ENCODE measurements around the gene SLC25A5.

SLC25A5 gene

DNA sequence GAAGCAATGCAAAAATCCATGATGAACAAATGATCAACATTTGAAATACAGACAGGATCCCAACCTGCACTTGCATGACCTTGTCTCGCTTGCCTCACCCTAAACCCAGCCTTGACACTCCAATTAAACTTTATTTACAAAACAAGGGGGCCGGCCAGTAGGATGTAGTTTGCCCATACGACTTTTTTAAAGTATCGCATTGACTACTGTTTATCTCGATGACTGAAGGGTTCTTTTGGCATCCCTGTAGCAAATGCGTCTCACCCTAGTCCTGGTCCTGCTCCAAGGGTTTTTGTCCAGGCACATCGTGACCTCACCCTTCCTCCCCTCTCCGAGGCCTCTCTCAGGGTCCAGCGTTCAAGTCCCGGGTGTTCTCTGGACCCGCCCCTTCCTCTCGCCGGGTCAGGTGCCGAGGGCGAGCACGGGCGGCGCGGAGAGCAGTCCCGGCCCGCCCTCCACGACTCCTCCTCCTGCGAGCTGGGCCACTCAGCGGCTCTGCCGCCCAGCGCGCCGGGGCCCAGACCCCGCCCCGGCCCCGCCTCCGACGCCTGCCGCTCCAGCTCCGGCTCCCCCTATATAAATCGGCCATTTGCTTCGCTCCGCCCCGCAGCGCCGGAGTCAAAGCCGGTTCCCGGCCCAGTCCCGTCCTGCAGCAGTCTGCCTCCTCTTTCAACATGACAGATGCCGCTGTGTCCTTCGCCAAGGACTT is at the start of gene SLC25A5:
Gene SLC25A5, plus strand, starts transcription at position 603 of the 709 bp plus-strand sequence. Its CDS starts 72 bp downstream, at position 675.
- Histone ChIP-seq H3K79me2 (ENCODE audit: insufficient read depth, low read length) (peaks cover 22% of the 10 kb centered on the region), H3K4me2 (ENCODE audit: low read depth, low read length, poor library complexity, severe bottlenecking) (peak within 1 kb of the TSS; percentile 89), H3K9ac (ENCODE audit: low read depth, low read length, poor library complexity, severe bottlenecking) (peak within 1 kb of the TSS; percentile 99), H3K4me3 (ENCODE audit: low read length, poor library complexity, severe bottlenecking) (peak within 1 kb of the TSS; percentile 97), H3F3A (ENCODE audit: low read depth) (no peaks in the 10 kb centered on the region), H3K4me1 (ENCODE audit: insufficient read depth, low read length, poor library complexity, severe bottlenecking) (no peaks in the 10 kb centered on the region), H3K9me2 (replicated peaks; ENCODE audit: low read depth, low read length) (no peaks in the 10 kb centered on the region), H3K27me3 (ENCODE audit: insufficient read depth, low read length, poor library complexity, severe bottlenecking) (peaks cover 5% of the 10 kb centered on the region), H2AFZ (ENCODE audit: low read length) (peak within 1 kb of the TSS; percentile 86), H3K36me3 (ENCODE audit: insufficient read depth, low read length) (peaks cover 21% of the 10 kb centered on the region; the same call in 1 of the 2 replicates), H4K20me1 (ENCODE audit: insufficient read depth, low read length, poor library complexity, severe bottlenecking) (peaks cover 15% of the 10 kb centered on the region), H3K9me3 (ENCODE audit: insufficient read depth, low read depth, low read length) (no peaks in the 10 kb centered on the region)
- TF ChIP-seq, protein P1, sequence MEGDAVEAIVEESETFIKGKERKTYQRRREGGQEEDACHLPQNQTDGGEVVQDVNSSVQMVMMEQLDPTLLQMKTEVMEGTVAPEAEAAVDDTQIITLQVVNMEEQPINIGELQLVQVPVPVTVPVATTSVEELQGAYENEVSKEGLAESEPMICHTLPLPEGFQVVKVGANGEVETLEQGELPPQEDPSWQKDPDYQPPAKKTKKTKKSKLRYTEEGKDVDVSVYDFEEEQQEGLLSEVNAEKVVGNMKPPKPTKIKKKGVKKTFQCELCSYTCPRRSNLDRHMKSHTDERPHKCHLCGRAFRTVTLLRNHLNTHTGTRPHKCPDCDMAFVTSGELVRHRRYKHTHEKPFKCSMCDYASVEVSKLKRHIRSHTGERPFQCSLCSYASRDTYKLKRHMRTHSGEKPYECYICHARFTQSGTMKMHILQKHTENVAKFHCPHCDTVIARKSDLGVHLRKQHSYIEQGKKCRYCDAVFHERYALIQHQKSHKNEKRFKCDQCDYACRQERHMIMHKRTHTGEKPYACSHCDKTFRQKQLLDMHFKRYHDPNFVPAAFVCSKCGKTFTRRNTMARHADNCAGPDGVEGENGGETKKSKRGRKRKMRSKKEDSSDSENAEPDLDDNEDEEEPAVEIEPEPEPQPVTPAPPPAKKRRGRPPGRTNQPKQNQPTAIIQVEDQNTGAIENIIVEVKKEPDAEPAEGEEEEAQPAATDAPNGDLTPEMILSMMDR (conservative IDR thresholded peaks at IDR 0.05; ENCODE audit: low read length), result no peak
- no peak for TF ChIP-seq EZH2phosphoT487 (IDR thresholded peaks at IDR 0.05; ENCODE audit: borderline replicate concordance)

DNA sequence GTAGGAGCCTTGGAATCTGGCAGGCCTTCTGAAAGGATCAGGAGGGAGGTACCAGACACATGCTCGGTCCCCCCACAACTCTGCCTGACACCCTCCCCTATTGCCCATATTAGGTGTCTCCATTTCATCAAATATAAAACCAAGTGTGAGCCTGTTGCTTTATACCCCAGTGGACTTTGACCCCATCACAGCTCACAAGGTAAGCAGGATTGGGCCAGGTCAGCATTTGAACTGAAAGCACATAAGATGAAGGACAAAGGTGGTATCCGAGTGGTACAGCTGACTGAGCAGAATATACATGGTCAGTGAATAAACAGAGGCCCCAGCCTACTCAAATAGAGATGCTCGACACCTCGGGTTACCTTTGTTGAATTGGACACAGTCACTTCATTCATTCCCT is 49.1 kb upstream of the SLC25A5 start:
- Histone ChIP-seq H3F3A (ENCODE audit: low read depth) (no peaks in the 10 kb centered on the region), H3K4me1 (ENCODE audit: insufficient read depth, low read length, poor library complexity, severe bottlenecking) (no peaks in the 10 kb centered on the region), H3K36me3 (ENCODE audit: insufficient read depth, low read length) (no peaks in the 10 kb centered on the region), H3K9ac (ENCODE audit: low read depth, low read length, poor library complexity, severe bottlenecking) (no peak overlapping the region), H2AFZ (ENCODE audit: low read length) (no peak overlapping the region), H3K79me2 (ENCODE audit: insufficient read depth, low read length) (no peaks in the 10 kb centered on the region), H3K4me2 (ENCODE audit: low read depth, low read length, poor library complexity, severe bottlenecking) (no peak overlapping the region), H3K27me3 (ENCODE audit: insufficient read depth, low read length, poor library complexity, severe bottlenecking) (no peaks in the 10 kb centered on the region), H3K4me3 (ENCODE audit: low read length, poor library complexity, severe bottlenecking) (no peak overlapping the region), H3K9me3 (ENCODE audit: insufficient read depth, low read depth, low read length) (no peaks in the 10 kb centered on the region), H4K20me1 (ENCODE audit: insufficient read depth, low read length, poor library complexity, severe bottlenecking) (no peaks in the 10 kb centered on the region), H3K9me2 (replicated peaks; ENCODE audit: low read depth, low read length) (no peaks in the 10 kb centered on the region)
- no peak for TF ChIP-seq EZH2phosphoT487 (IDR thresholded peaks at IDR 0.05; ENCODE audit: borderline replicate concordance)
- TF ChIP-seq, protein P1 (conservative IDR thresholded peaks at IDR 0.05; ENCODE audit: low read length), result no peak

DNA sequence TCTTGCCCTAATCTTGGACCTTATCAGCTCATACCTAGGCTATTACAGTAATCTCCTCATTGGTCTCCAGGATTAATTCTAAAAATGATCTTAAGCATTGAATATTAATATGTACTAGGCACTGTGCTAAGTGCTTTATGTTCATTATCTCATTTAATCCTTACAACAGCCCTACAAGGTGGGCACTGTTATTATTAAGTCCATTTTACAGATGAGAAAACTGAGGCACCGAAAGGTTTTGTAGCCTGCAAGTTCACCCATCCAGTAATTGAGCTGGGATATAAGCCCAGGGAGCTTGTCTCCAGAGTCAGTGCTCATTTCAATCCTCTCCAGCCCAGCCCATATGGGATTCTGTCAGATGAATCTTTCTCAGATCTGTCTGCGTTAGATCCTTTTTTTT is 48.3 kb upstream of the SLC25A5 start:
- Histone ChIP-seq H3K4me2 (ENCODE audit: low read depth, low read length, poor library complexity, severe bottlenecking) (no peak overlapping the region), H4K20me1 (ENCODE audit: insufficient read depth, low read length, poor library complexity, severe bottlenecking) (no peaks in the 10 kb centered on the region), H3K9me2 (replicated peaks; ENCODE audit: low read depth, low read length) (no peaks in the 10 kb centered on the region), H3K4me1 (ENCODE audit: insufficient read depth, low read length, poor library complexity, severe bottlenecking) (peaks cover 4% of the 10 kb centered on the region), H3K9ac (ENCODE audit: low read depth, low read length, poor library complexity, severe bottlenecking) (no peak overlapping the region), H3K4me3 (ENCODE audit: low read length, poor library complexity, severe bottlenecking) (no peak overlapping the region), H3K9me3 (ENCODE audit: insufficient read depth, low read depth, low read length) (no peaks in the 10 kb centered on the region), H3F3A (ENCODE audit: low read depth) (no peaks in the 10 kb centered on the region), H3K79me2 (ENCODE audit: insufficient read depth, low read length) (no peaks in the 10 kb centered on the region), H2AFZ (ENCODE audit: low read length) (no peak overlapping the region), H3K27me3 (ENCODE audit: insufficient read depth, low read length, poor library complexity, severe bottlenecking) (no peaks in the 10 kb centered on the region), H3K36me3 (ENCODE audit: insufficient read depth, low read length) (no peaks in the 10 kb centered on the region)
- TF ChIP-seq, protein P1 (conservative IDR thresholded peaks at IDR 0.05; ENCODE audit: low read length), result no peak
- TF ChIP-seq EZH2phosphoT487 (IDR thresholded peaks at IDR 0.05; ENCODE audit: borderline replicate concordance), result no peak

Data from Loucy (cell line).